Stimulated activated CD8-positive, alpha-beta memory T cell treated with anti-CD3 and anti-CD28 coated beads, Interleukin-12 subunit alpha, Interleukin-12 subunit beta, amount 100 ng/mL, for 1 hour (primary cell): ENCODE measurements around the gene ZNF442.
"Not testable (repeated sequence)": the region's sequence is repeated elsewhere in the genome, so short reads cannot be mapped to it uniquely, and the experiment has no call there.

ENCODE experiments used
- DNase-seq: peaks from one replicate; pipeline ENCODE4 v3.0.0-alpha.2; 2020; ENCODE audit warnings: low read depth

ZNF442 gene

GRCh38 chr19:12365236-12366162 is at the start of gene ZNF442:
Gene ZNF442, minus strand, starts transcription at chr19:12365683. Its CDS starts 2,052 bp downstream, at chr19:12363631.
- peak; percentile 69 for DNase-seq

DNA sequence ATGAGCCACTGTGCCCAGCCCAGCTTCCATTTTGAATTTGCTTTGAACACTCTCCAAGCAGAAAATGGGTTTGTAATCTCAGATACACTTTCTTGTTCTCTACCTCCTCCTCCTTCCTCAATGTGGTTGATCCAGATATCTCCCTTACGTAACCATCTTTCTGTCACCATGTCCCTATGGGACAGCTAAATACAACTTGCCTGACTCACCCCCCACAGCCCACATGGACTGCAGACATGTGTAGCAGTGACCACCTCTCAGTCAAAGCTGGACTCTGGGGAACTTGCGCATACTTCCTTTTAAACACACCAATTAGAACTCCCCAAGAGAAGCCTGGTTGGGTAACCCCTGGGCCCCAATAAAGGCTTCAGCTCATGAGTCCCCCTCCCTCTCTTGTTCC is 46.4 kb upstream of the ZNF442 start:
- DNase-seq: no peak

GRCh38 chr19:12400633-12401502 is 35.4 kb upstream of the ZNF442 start, which contains the start of gene ZNF799:
Gene ZNF799, minus strand, starts transcription at chr19:12401271. Its CDS starts 201 bp downstream, at chr19:12401070.
- DNase-seq: peak; percentile 71

DNA sequence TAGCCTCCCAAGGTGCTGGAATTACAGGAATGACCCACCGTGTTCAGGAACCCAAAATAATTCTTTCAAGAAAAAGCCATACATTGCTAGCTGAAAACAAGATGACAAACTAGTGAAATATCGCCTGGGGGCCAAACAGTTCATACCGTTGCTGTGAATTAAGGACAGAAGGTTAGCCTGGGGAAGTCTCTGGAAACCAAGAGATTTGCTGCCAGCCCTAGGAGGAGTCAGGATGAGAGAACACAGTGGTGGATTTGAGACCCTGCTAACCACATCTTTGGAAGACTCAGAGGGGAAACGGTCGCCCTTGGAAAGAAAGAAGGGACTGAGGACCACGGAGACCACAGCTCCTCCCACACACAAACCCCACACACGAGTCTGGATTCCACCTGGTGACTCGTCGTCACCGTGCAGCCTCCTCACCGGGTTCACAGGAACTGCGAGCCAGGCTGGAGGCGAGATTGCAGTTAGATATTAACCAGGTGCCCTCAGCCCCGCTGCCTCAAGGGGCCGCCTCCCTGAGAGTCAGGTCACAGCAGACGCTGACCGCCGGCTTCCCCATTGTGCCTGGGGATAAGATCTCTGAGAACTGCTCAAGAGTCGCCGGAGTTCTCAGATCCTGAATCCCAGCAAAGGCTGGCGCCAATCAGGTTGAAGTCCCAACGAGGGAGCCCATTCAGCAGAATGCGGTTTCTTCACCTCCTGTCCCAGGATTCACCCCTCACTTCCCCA is 34.6 kb upstream of the ZNF442 start:
- DNase-seq: not testable (repeated sequence)

GRCh38 chr19:12391148-12391547 is 25.7 kb upstream of the ZNF442 start:
- not testable (repeated sequence) for DNase-seq

- not testable (repeated sequence) for DNase-seq
These were observed 20.9 kb upstream of the ZNF442 start for GRCh38 chr19:12386365-12386764.

GRCh38 chr19:12380444-12380737 is 14.9 kb upstream of the ZNF442 start:
- DNase-seq: no peak

DNA sequence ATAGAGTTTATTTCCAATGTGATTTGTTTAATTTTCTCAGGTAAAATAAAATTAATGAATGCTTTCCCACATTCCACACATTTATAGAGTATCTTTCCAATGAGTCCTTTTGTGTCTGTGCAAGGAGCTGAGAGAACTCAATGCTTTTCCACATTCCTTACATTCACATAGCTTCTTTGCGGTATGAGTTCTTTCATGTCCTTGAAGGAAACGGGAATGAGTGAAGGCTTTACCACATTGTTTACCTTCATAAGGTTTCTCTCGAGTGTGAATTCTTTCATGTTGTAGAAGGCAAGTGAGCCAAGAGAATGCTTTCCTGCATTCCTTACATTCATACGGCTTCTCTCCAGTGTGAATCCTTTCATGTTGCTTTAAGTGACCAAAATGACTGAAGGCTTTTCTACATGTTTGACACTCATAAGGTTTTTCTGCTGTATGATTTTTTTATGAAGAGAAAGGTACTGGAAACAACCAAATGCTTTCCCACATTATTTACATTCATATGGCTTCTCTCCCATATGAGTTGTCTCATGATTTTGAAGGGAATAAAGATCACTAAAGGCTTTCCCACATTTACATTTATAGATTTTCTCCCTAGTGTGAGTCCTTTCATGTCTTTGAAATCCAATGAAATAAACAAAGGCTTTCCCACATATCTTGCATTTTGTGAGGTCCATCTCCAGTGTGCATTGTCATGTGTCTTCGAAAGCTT is 14.4 kb upstream of the ZNF442 start:
- no peak for DNase-seq

DNA sequence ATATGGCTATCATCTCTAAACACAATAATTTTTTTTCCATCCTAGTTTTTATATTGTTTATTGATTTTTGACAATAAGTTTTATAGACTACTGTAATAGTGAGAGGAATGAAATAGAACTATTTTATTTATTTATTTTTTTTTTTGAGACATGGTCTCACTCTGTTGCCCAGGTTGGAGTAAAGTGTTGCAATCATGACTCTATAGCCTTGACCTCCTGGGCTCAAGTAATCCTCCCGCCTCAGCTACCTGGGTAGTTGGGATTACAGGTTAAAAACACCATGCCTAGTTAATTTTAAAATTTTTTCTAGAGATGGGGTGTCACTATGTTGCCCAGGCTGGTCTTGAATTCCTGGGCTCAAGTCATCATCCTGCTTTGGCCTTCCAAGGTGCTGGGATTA is 8.5 kb upstream of the ZNF442 start:
- DNase-seq: no peak

DNA sequence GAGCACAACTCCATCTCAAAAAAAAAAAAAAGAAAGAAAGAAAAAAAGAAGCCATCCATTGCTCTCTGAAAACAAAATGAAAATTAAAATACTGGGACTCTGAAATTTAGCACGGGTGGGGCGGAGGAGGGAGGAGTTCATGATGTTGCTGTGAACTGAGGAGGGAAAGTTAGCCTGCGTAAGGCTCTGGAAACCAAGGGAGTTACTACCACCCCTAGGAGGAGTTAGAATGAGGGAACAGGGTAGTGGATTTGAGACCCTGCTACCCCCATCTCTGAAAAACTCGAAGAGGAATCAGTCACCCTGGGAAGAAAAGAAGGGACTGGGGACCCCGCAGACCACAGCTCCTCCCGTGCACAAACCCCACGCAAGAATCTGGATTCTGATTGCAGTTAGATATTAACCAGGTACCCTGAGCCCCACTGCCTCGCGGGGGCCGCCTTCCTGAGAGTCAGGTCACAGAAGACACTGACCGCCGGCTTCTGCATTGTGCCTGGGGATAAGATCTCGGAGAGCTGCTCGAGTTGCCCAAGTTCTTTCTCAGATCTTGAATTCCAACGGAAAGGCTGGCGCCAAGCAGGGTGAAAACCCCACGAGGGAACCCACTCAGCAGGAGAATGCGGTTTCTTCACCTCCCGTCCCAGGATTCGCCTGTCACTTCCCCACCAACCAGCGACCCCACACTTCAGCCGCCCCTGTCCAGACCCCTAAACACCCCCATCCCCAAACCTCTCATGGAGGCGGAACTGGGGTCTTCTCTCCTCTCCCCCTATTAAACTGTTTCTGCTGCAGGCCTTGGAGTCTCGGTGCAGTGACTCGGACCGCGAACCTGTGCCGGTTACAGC is 870 bp downstream of the ZNF442 start:
- no peak for DNase-seq

DNA sequence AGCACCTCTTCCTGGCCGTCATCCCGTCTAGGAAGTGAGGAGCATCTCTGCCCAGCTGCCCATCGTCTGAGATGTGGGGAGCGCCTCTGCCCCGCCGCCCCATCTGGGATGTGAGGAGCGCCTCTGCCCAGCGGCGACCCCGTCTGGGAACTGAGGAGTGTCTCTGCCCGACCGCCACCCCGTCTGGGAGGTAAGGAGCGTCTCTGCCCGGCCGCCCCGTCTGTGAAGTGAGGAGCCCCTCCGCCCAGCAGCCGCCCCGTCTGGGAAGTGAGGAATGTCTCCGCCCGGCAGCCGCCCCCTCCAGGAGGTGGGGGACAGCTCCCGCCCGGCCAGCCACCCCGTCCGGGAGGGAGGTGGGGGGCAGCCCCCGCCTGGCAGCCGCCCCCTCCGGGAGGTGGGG is 3.2 kb downstream of the ZNF442 start:
- not testable (repeated sequence) for DNase-seq

GRCh38 chr19:12353375-12353774 is 12.1 kb downstream of the ZNF442 start:
- DNase-seq: no peak

GRCh38 chr19:12350890-12351197 is 14.6 kb downstream of the ZNF442 start:
- no peak for DNase-seq

DNA sequence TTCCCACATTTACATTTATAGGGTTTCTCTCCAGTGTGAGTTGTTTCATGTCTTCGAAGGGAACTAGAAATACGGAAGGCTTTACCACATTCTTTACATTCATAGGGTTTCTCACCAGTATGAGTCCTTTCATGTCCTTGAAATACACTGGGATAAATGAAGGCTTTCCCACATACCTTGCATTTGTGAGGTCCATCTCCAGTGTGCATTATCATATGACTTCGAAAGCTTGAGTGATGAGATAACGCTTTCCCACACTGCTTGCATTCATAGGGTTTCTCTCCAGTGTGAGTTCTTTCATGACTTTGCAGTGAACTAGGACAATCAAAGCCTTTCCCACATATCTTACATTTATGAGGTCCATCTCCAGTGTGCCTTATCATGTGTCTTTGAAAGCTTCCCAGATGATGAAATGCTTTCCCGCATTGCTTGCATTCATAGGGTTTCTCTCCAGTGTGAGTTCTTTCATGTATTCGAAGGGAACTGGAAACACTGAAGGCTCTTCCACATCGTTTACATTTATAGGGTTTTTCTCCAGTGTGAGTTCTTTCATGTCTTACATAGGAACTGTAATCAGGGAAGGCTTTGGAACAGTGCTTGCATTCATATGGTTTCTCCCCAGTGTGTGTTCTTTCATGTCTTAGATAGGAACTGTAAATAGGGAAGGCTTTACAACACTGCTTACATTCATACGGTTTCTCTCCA is 15.1 kb downstream of the ZNF442 start:
- DNase-seq: no peak

- no peak for DNase-seq
These were observed 18.6 kb downstream of the ZNF442 start for GRCh38 chr19:12346896-12347295.

GRCh38 chr19:12345197-12345596 is 20.3 kb downstream of the ZNF442 start:
- no peak for DNase-seq

GRCh38 chr19:12333162-12334159 is 32.0 kb downstream of the ZNF442 start, which contains the start of gene ZNF563:
Gene ZNF563, minus strand, starts transcription at chr19:12333633. Its CDS starts 151 bp downstream, at chr19:12333482.
- peak; percentile 96 for DNase-seq

DNA sequence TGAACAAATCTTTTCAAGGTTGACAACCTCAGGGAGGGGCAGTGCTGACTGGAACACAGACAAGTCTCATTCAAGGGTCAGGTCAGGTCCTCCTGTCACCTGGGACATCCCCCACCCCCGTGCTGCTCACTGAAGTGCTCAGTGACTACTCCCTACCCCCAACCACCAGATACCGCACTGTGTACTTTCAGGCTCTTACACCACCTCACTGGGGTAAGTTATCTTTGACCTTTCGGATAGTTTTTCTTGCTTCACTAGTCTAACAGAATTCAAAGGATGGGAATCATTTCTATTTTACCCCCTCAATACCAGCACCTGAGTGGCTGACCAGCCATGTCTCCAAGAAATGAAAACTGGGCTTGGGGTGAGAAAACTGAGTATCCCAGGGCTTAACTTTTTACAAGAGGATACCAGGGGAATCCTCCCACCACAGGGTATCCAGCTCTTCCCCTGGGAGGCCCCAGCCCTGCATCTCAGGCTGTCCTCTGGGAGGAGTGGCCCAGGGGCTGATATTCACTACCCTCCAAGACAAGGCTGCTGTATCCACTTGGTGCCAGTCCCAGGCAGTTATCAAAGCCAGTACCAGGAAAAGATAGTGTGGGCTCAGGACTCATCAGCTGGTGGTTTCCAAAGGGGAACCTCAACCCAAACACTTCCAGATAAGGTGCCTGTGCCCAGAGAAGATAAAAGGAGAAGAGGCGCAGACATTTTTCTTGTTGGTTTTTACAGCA is 34.1 kb downstream of the ZNF442 start:
- no peak for DNase-seq
